Right lobe of liver (tissue), 4 donors: ENCODE results near the gene CMPK1.

Experiments used
- POLR2A ChIP-seq: fragments of 450-650 bp; IDR thresholded peaks from one replicate; pipeline ENCODE4 v1.6.1; 2017; ENCODE audit warnings: antibody characterized with exemption, mild to moderate bottlenecking
- TF ChIP-seq, protein P1 (sequence below), 4 donors: fragments of 200-600 bp in 3 of 4; fragments of 450-650 bp in 1 of 4; IDR thresholded peaks; one replicate each; pipeline versions ENCODE4 v1.5.1 to v1.8.0; 2016 to 2022; ENCODE audit warnings: antibody characterized with exemption in 4 of 4, mild to moderate bottlenecking in 2 of 4
- donor health status: DM: no; HTN: no; CAD: no.
- donor health status: DM: no; HTN: no; CAD: no.
- donor health status: DM: no; HTN: yes; CAD: no.

DNA sequence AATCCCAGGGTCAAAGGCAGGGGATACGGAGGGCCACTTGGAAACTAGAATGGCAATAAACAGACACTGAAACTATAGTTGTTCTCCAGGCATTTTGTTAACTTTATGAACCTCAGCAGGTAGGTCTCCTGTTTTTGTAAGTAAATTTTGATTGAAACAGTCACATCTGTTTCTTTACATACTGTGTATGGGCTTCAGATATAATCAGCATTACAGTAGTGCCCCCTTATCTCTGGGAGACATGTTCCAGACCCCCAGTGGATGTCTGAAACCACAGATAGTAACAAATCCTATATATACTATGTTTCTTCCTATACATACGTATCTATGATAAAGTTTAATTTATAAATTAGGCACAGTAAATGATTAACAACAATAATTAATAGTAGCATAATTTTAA, 31.1 kb upstream of the CMPK1 start:
- TF ChIP-seq, protein P1, sequence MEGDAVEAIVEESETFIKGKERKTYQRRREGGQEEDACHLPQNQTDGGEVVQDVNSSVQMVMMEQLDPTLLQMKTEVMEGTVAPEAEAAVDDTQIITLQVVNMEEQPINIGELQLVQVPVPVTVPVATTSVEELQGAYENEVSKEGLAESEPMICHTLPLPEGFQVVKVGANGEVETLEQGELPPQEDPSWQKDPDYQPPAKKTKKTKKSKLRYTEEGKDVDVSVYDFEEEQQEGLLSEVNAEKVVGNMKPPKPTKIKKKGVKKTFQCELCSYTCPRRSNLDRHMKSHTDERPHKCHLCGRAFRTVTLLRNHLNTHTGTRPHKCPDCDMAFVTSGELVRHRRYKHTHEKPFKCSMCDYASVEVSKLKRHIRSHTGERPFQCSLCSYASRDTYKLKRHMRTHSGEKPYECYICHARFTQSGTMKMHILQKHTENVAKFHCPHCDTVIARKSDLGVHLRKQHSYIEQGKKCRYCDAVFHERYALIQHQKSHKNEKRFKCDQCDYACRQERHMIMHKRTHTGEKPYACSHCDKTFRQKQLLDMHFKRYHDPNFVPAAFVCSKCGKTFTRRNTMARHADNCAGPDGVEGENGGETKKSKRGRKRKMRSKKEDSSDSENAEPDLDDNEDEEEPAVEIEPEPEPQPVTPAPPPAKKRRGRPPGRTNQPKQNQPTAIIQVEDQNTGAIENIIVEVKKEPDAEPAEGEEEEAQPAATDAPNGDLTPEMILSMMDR (IDR thresholded peaks at IDR 0.05): no peak
- no peak for TF ChIP-seq POLR2A
